Upper lobe of left lung (tissue), 6 donors: ENCODE results near the gene CLK4. TPM values are rescaled to one million over a fixed set of nuclear protein-coding genes. Genes with fewer than 3 reads are reported as not detected.

Source experiments
- ATAC-seq, 2 donors: fragments of 200-7000 bp; cut with Tn5 transposase; one replicate each; pipeline ENCODE4 v1.9.1; 2022; ENCODE audit warnings: mild to moderate bottlenecking in 2 of 2, moderate library complexity in 2 of 2; ENCODE audit not compliant: low FRiP score in 2 of 2
- DNase-seq, 2 donors: peaks; one replicate each; pipeline ENCODE4 v3.0.0-alpha.2; 2019 to 2020
- H3K27ac ChIP-seq, 4 donors: fragments of 200-600 bp; sonication (generic); one replicate each; pipeline ENCODE4 v1.5.1; 2016 to 2019
- H3K27me3 ChIP-seq, 4 donors: fragments of 200-600 bp; sonication (generic); one replicate each; pipeline ENCODE4 v1.5.1; 2017 to 2019
- H3K36me3 ChIP-seq, 4 donors: fragments of 200-600 bp; sonication (generic); one replicate each; pipeline ENCODE4 v1.5.1; 2016 to 2019
- H3K4me1 ChIP-seq, 4 donors: fragments of 200-600 bp; sonication (generic); one replicate each; pipeline ENCODE4 v1.5.1; 2018 to 2019
- H3K4me3 ChIP-seq, 4 donors: fragments of 200-600 bp; sonication (generic); one replicate each; pipeline ENCODE4 v1.5.1; 2017 to 2019; ENCODE audit warnings: mild to moderate bottlenecking in 2 of 4, moderate library complexity in 1 of 4
- H3K9me3 ChIP-seq, 4 donors: fragments of 200-600 bp; sonication (generic); one replicate each; pipeline ENCODE4 v1.5.1; 2018 to 2019
- EP300 ChIP-seq, 4 donors: sonication (generic); formaldehyde crosslinking; IDR thresholded peaks; one replicate each; pipeline ENCODE4 v1.5.1; 2017; ENCODE audit warnings: antibody characterized with exemption in 4 of 4, control low read depth in 2 of 4
- POLR2A ChIP-seq, 4 donors: fragments of 450-650 bp; IDR thresholded peaks; one replicate each; pipeline ENCODE4 v1.5.1; 2016 to 2017; ENCODE audit warnings: antibody characterized with exemption in 4 of 4, mild to moderate bottlenecking in 2 of 4
- POLR2AphosphoS5 ChIP-seq, 2 donors: sonication (generic); formaldehyde crosslinking; IDR thresholded peaks; one replicate each; pipeline ENCODE4 v1.5.1; 2017; ENCODE audit warnings: antibody characterized with exemption in 2 of 2
- WGBS, 2 donors: methylation state at CpG; one replicate each; pipeline ENCODE4 v1.1.5; 2017 to 2018; 5-methylcytosine and 5-hydroxymethylcytosine counted together
- total RNA-seq, 6 donors: library from RNA; depleted of rRNA in 4 of 6; stranded (reverse); fragments of >200 nt in 4 of 6; gene quantifications; one replicate each; pipeline versions ENCODE4 v1.1.0 to v1.2.1, GENCODE V29; 2016 to 2021
- TF ChIP-seq, protein P1 (sequence below), 6 experiments: fragments of 450-650 bp in 4 of 6; fragments of 200-600 bp in 2 of 6; sonication (generic) in 2 of 6; IDR thresholded peaks; one replicate each; pipeline ENCODE4 v1.5.1; 2016 to 2019; ENCODE audit warnings: antibody characterized with exemption in 6 of 6
- donor health status: DM: no; HTN: no; CAD: no; lungs with moderate emphysema.
- donor health status: DM: no; HTN: yes; CAD: no; lungs with severe emphysema.

Gene CLK4
- total RNA-seq, 6 donors from 2014 or later, result 28.8 to 81.7 (median 35.0) TPM

DNA sequence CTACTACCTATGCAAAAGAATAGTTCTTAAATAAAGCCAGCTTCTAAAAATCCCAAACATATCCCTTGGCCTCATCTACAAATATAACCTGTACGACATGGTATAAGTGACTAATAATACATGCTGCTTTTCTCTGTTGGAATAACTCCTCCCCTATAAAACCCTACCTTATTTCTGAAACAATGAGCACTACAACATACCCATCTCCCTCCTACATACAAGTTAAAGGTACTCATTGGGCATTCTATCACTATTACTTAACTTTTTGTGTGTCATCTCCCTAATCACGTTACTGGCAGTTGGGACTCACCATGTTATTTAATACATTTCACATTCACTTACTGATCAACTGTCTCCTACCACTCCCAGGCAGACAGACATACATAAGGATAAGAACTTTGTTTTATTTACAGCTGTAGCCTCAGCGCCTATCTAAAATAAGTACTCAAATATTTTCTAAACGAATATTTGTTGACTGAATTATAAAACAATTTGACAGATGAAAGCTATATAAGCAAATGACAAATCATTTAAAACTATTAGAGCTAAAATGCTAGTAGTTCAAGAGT, 4.1 kb downstream of the CLK4 start:
- DNase-seq (no peak), ATAC-seq (no peak)
- H3K27ac ChIP-seq, result no peak overlapping the region
- TF ChIP-seq POLR2A (IDR thresholded peaks at IDR 0.05) (no peak), EP300 (IDR thresholded peaks at IDR 0.05) (no peak)
- TF ChIP-seq, protein P1, sequence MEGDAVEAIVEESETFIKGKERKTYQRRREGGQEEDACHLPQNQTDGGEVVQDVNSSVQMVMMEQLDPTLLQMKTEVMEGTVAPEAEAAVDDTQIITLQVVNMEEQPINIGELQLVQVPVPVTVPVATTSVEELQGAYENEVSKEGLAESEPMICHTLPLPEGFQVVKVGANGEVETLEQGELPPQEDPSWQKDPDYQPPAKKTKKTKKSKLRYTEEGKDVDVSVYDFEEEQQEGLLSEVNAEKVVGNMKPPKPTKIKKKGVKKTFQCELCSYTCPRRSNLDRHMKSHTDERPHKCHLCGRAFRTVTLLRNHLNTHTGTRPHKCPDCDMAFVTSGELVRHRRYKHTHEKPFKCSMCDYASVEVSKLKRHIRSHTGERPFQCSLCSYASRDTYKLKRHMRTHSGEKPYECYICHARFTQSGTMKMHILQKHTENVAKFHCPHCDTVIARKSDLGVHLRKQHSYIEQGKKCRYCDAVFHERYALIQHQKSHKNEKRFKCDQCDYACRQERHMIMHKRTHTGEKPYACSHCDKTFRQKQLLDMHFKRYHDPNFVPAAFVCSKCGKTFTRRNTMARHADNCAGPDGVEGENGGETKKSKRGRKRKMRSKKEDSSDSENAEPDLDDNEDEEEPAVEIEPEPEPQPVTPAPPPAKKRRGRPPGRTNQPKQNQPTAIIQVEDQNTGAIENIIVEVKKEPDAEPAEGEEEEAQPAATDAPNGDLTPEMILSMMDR (IDR thresholded peaks at IDR 0.05), result no peak
- no peak overlapping the region for H3K4me3 ChIP-seq
- H3K27me3 ChIP-seq, result no peaks in the 10 kb centered on the region
- 81 to 91% methylated on average over 4 of the region's 4 CpGs for WGBS, 2 donors
- peaks cover 0 to 4% (median 0%) of the 10 kb centered on the region in 4 donors for H3K9me3 ChIP-seq
- peaks cover 24 to 40% (median 30%) of the 10 kb centered on the region in 4 donors for H3K4me1 ChIP-seq
- H3K36me3 ChIP-seq, result peaks cover 15 to 55% (median 45%) of the 10 kb centered on the region in 4 donors

DNA sequence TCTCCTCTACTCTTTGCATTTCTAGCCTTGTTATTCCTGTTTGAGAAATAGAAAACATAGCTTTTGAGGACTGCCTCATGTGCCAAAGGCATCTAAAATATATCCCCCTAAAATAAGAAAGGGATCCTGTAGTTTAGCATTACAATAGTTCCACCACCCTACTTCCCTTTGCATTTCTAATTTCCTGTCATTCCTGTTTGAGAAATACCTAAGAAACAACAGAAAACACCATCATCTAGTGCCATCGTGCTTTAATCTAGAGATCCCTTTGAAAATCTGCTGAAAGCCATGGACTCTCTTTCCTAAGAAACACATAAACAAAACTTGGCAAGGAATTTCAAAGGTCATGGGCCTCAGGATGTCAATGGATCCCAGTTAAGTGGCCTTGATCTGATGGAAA, 7.5 kb downstream of the CLK4 start:
- TF ChIP-seq POLR2A (IDR thresholded peaks at IDR 0.05) (no peak), EP300 (IDR thresholded peaks at IDR 0.05) (no peak), POLR2AphosphoS5 (IDR thresholded peaks at IDR 0.05) (no peak)
- TF ChIP-seq, protein P1 (IDR thresholded peaks at IDR 0.05), result no peak
- peaks cover 17 to 24% (median 19%) of the 10 kb centered on the region in 4 donors for H3K4me1 ChIP-seq
- H3K36me3 ChIP-seq, result peaks cover 39 to 88% (median 70%) of the 10 kb centered on the region in 4 donors
- no peaks in the 10 kb centered on the region for H3K27me3 ChIP-seq
- peaks cover 0 to 4% (median 0%) of the 10 kb centered on the region in 4 donors for H3K9me3 ChIP-seq
- no peak overlapping the region for H3K4me3 ChIP-seq
- 42 to 48% methylated on average over 1 of the region's 1 CpG for WGBS, 2 donors
- DNase-seq (no peak), ATAC-seq (no peak)
- no peak overlapping the region for H3K27ac ChIP-seq

DNA sequence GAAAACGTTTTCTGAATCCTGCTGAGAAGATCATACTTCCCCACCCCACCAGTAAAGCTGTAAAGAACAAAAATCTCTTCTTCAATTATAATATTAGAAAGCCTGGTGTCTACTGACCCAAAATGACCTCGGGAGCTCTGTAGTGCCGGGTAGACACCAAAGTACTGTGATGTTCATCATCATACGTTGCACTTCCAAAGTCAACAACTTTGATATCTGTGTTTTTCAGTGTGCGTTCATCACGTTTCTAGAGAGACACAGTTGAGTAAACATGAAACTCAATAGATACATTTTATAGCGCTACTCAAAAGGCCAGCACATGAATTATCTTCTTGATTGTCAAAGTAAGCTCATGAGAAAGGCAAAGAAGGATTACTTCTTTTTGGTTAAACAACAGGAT, 14.6 kb downstream of the CLK4 start:
- no peak for DNase-seq
- ATAC-seq, result no peak
- Histone ChIP-seq H3K36me3 (peaks cover 71 to 99% (median 88%) of the 10 kb centered on the region in 4 donors), H3K9me3 (no peaks in the 10 kb centered on the region), H3K27me3 (no peaks in the 10 kb centered on the region), H3K4me1 (no peaks in the 10 kb centered on the region), H3K4me3 (no peak overlapping the region), H3K27ac (no peak overlapping the region)
- TF ChIP-seq POLR2A (IDR thresholded peaks at IDR 0.05) (no peak), POLR2AphosphoS5 (IDR thresholded peaks at IDR 0.05) (no peak), EP300 (IDR thresholded peaks at IDR 0.05) (no peak)
- TF ChIP-seq, protein P1 (IDR thresholded peaks at IDR 0.05), result no peak
- 79 to 84% methylated on average over 7 of the region's 7 CpGs for WGBS, 2 donors

DNA sequence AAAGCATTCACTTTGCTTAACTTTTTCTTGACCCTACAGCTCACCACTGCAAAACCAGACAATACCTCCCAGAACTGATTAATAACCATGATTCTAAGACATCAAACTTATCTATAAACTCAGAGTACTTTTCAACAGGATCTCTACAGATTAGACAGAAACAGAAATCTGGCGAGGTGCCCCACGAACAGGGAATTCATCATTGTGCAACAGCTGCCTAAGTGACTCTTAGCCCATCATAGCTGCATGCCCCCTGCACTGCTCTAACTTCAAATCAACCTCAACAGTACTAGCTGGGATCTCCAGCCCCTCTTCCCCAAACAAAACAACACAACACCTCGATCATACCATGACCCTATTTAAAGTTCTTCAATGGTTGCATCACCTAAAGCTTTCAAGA, 20.6 kb downstream of the CLK4 start:
- H3K27me3 ChIP-seq, result no peaks in the 10 kb centered on the region

GRCh38 chr5:178605788-178606187, 21.1 kb downstream of the CLK4 start:
- TF ChIP-seq EP300 (IDR thresholded peaks at IDR 0.05), result no peak
- no peak for TF ChIP-seq POLR2A (IDR thresholded peaks at IDR 0.05)
- TF ChIP-seq POLR2AphosphoS5 (IDR thresholded peaks at IDR 0.05), result no peak
- TF ChIP-seq, protein P1 (IDR thresholded peaks at IDR 0.05), result no peak
- Histone ChIP-seq H3K4me1 (peaks cover 0 to 4% (median 0%) of the 10 kb centered on the region in 4 donors), H3K4me3 (no peak overlapping the region), H3K9me3 (no peaks in the 10 kb centered on the region), H3K27ac (no peak overlapping the region), H3K36me3 (peaks cover 41 to 100% (median 89%) of the 10 kb centered on the region in 4 donors), H3K27me3 (no peaks in the 10 kb centered on the region)
- ATAC-seq, result no peak
- DNase-seq, result no peak
- WGBS, 2 donors, result 74 to 89% methylated on average over 3 of the region's 3 CpGs

More for the DNA sequence above, 20.6 kb downstream of the CLK4 start:
- H3K27ac ChIP-seq, result no peak overlapping the region
- ATAC-seq (no peak), DNase-seq (no peak)
- peaks cover 0 to 4% (median 0%) of the 10 kb centered on the region in 4 donors for H3K4me1 ChIP-seq
- 66 to 79% methylated on average over 3 of the region's 3 CpGs for WGBS, 2 donors
- H3K9me3 ChIP-seq, result no peaks in the 10 kb centered on the region
- peaks cover 46 to 100% (median 93%) of the 10 kb centered on the region in 4 donors for H3K36me3 ChIP-seq
- H3K4me3 ChIP-seq, result no peak overlapping the region
- TF ChIP-seq POLR2AphosphoS5 (IDR thresholded peaks at IDR 0.05), result no peak
